Uterus (tissue), 2 donors: ENCODE results near the gene CHRNA9.

ENCODE experiments used
- POLR2A ChIP-seq, 2 donors: fragments of 450-650 bp; IDR thresholded peaks; one replicate each; pipeline ENCODE4 v1.6.1; 2016; ENCODE audit warnings: antibody characterized with exemption in 2 of 2, mild to moderate bottlenecking in 1 of 2, moderate library complexity in 1 of 2
- TF ChIP-seq, protein P1 (sequence below), 4 experiments: fragments of 200-600 bp in 2 of 4; fragments of 450-650 bp in 2 of 4; sonication (generic) in 2 of 4; IDR thresholded peaks; one replicate each; pipeline ENCODE4 v1.5.1; 2016 to 2019; ENCODE audit warnings: antibody characterized with exemption in 4 of 4, mild to moderate bottlenecking in 2 of 4, moderate library complexity in 1 of 4

- TF ChIP-seq POLR2A (IDR thresholded peaks at IDR 0.05) = no peak
- TF ChIP-seq, protein P1, sequence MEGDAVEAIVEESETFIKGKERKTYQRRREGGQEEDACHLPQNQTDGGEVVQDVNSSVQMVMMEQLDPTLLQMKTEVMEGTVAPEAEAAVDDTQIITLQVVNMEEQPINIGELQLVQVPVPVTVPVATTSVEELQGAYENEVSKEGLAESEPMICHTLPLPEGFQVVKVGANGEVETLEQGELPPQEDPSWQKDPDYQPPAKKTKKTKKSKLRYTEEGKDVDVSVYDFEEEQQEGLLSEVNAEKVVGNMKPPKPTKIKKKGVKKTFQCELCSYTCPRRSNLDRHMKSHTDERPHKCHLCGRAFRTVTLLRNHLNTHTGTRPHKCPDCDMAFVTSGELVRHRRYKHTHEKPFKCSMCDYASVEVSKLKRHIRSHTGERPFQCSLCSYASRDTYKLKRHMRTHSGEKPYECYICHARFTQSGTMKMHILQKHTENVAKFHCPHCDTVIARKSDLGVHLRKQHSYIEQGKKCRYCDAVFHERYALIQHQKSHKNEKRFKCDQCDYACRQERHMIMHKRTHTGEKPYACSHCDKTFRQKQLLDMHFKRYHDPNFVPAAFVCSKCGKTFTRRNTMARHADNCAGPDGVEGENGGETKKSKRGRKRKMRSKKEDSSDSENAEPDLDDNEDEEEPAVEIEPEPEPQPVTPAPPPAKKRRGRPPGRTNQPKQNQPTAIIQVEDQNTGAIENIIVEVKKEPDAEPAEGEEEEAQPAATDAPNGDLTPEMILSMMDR (IDR thresholded peaks at IDR 0.05) = no peak
These were observed 34.6 kb upstream of the CHRNA9 start for GRCh38 chr4:40300371-40301162.
